SK-N-SH (cell line): ENCODE measurements around the gene PTPRD. TPM values are rescaled to one million over a fixed set of nuclear protein-coding genes. Genes with fewer than 3 reads are reported as not detected.

Experiments used
- CTCF ChIA-PET: fragments of 300-600, 350-600 bp; formaldehyde crosslinking; extraction: SDS; loops from one replicate; lab custom pipeline; 2021; lab: Yijun Ruan, JAX
- POLR2A ChIA-PET: fragments of 350-600 bp; sonication (Branson Sonifier 250); formaldehyde crosslinking; extraction: SDS; loops from one replicate; lab custom pipeline; 2020; ENCODE audit warnings: antibody characterized with exemption, inconsistent platforms; lab: Yijun Ruan, JAX
- DNase-seq: peaks from one replicate; pipeline ENCODE4 v3.0.0; 2012
- H2AFZ ChIP-seq: fragments of 200-600 bp; sonication (generic); 2 replicates; pipeline ENCODE4 v1.8.1; 2016; ENCODE audit warnings: antibody characterized with exemption, mild to moderate bottlenecking, low read depth
- H3F3A ChIP-seq: fragments of 200-600 bp; sonication (generic); replicated peaks from 2 replicates; pipeline ENCODE3; 2016; ENCODE audit warnings: antibody characterized with exemption, mild to moderate bottlenecking; ENCODE audit not compliant: insufficient read depth
- H3K27ac ChIP-seq, 2 experiments: fragments of 200-500 bp in 1 of 2; fragments of 200-600 bp in 1 of 2; sonication (Bioruptor generic) in 1 of 2; sonication (generic), shearing (Covaris generic) in 1 of 2; 2 replicates each; pipeline versions ENCODE4 v1.5.1 to v1.6.1; 2014 to 2016; ENCODE audit warnings: low read depth in 2 of 2, inconsistent platforms in 1 of 2, low read length in 1 of 2, mild to moderate bottlenecking in 1 of 2, mixed read lengths in 1 of 2
- H3K27me3 ChIP-seq: fragments of 200-600 bp; sonication (generic), shearing (Covaris generic); 2 replicates; pipeline ENCODE4 v1.6.1; 2016; ENCODE audit warnings: mixed run types; ENCODE audit not compliant: insufficient read depth
- H3K36me3 ChIP-seq, 2 experiments: fragments of 200-500 bp in 1 of 2; fragments of 200-600 bp in 1 of 2; sonication (Bioruptor generic) in 1 of 2; sonication (generic) in 1 of 2; replicated peaks in 1 of 2; 2 replicates each; pipeline versions ENCODE3 to v1.5.1; 2014 to 2016; ENCODE audit warnings: low read length in 1 of 2, mild to moderate bottlenecking in 1 of 2; ENCODE audit not compliant: insufficient read depth in 2 of 2, control insufficient read depth in 1 of 2
- H3K4me1 ChIP-seq, 2 experiments: fragments of 200-500 bp in 1 of 2; fragments of 200-600 bp in 1 of 2; sonication (Bioruptor generic) in 1 of 2; sonication (generic), shearing (Covaris generic) in 1 of 2; 2 replicates each; pipeline versions ENCODE4 v1.5.1 to v1.6.1; 2014 to 2016; ENCODE audit warnings: low read depth in 1 of 2, low read length in 1 of 2, mixed run types in 1 of 2; ENCODE audit not compliant: insufficient read depth in 2 of 2, control insufficient read depth in 1 of 2
- H3K4me2 ChIP-seq: fragments of 200-600 bp; sonication (generic), shearing (Covaris generic); 2 replicates; pipeline ENCODE4 v1.6.1; 2017; ENCODE audit warnings: mixed run types
- H3K4me3 ChIP-seq, 2 experiments: fragments of 200-500 bp in 1 of 2; fragments of 200-600 bp in 1 of 2; sonication (Bioruptor generic) in 1 of 2; sonication (generic), shearing (Covaris generic) in 1 of 2; 2 replicates each; pipeline versions ENCODE4 v1.5.1 to v1.8.1; 2014 to 2016; ENCODE audit warnings: low read depth in 2 of 2, inconsistent platforms in 1 of 2, low read length in 1 of 2, mild to moderate bottlenecking in 1 of 2, mixed read lengths in 1 of 2, moderate library complexity in 1 of 2
- H3K79me2 ChIP-seq: fragments of 200-600 bp; sonication (generic); 2 replicates; pipeline ENCODE4 v1.8.1; 2017; ENCODE audit warnings: mild to moderate bottlenecking; ENCODE audit not compliant: insufficient read depth
- H3K9ac ChIP-seq: fragments of 200-600 bp; sonication (generic); 2 replicates; pipeline ENCODE4 v1.6.1; 2017; ENCODE audit warnings: mixed run types
- H3K9me2 ChIP-seq: fragments of 200-600 bp; sonication (generic); 2 replicates; pipeline ENCODE4 v1.6.1; 2017; ENCODE audit warnings: mixed run types
- H3K9me3 ChIP-seq: fragments of 200-600 bp; sonication (generic); 2 replicates; pipeline ENCODE4 v1.6.1; 2017; ENCODE audit warnings: mixed run types, mild to moderate bottlenecking, moderate library complexity
- H4K20me1 ChIP-seq: fragments of 200-600 bp; sonication (generic); 2 replicates; pipeline ENCODE4 v1.6.1; 2017; ENCODE audit warnings: mild to moderate bottlenecking, mixed run types; ENCODE audit not compliant: insufficient read depth
- CTCF ChIP-seq: fragments of 200-600 bp; sonication (generic); IDR thresholded peaks from 2 replicates; pipeline ENCODE4 v1.6.1; 2017; ENCODE audit warnings: antibody characterized with exemption, mild to moderate bottlenecking, moderate library complexity
- ELF1 ChIP-seq: IDR thresholded peaks from 2 replicates; pipeline ENCODE4 v1.4.0; 2012
- FOSL2 ChIP-seq: IDR thresholded peaks from 2 replicates; pipeline ENCODE4 v1.4.0; 2012; ENCODE audit warnings: low read depth, mild to moderate bottlenecking, moderate library complexity, borderline replicate concordance
- FOXM1 ChIP-seq: IDR thresholded peaks from 2 replicates; pipeline ENCODE4 v1.4.0; 2012; ENCODE audit warnings: low read depth, mild to moderate bottlenecking
- GABPA ChIP-seq: IDR thresholded peaks from 2 replicates; pipeline ENCODE4 v1.4.0; 2012; ENCODE audit warnings: low read depth, mild to moderate bottlenecking
- GATA2 ChIP-seq: sonication (generic); formaldehyde crosslinking; IDR thresholded peaks from 2 replicates; pipeline ENCODE4 v1.5.0; 2020; ENCODE audit warnings: mild to moderate bottlenecking, missing genetic modification reagents
- IRF3 ChIP-seq: fragments of 150-350 bp; IDR thresholded peaks from 2 replicates; pipeline ENCODE4 v1.6.1; 2016; ENCODE audit warnings: mild to moderate bottlenecking, low read depth, low read length
- NRF1 ChIP-seq: IDR thresholded peaks from 2 replicates; pipeline ENCODE4 v1.6.1; 2012; ENCODE audit warnings: low read depth, mild to moderate bottlenecking, low read length
- PBX3 ChIP-seq: IDR thresholded peaks from 2 replicates; pipeline ENCODE4; 2012
- TAF1 ChIP-seq: IDR thresholded peaks from 2 replicates; pipeline ENCODE4 v1.6.1; 2012; ENCODE audit warnings: low read depth, mild to moderate bottlenecking, low read length, moderate library complexity, borderline replicate concordance
- WGBS: methylation state at CpG from one replicate; pipeline ENCODE4 v1.1.6; 2017; ENCODE audit warnings: low lambda C conversion rate; 5-methylcytosine and 5-hydroxymethylcytosine counted together
- polyA plus RNA-seq, 3 experiments: library from polyadenylated mRNA; depleted of rRNA; stranded (reverse); fragments of >200 nt; gene quantifications; 2 replicates each; pipeline ENCODE4 v1.2.3, GENCODE V29; 2012
- TF ChIP-seq, protein P1 (sequence below): IDR thresholded peaks from 2 replicates; pipeline ENCODE4 v1.4.0; 2012; ENCODE audit warnings: low read depth, borderline replicate concordance

PTPRD gene
- polyA plus RNA-seq, 1 of the 3 experiments (the other 2 are of a cell fraction), result 0.15 TPM

DNA sequence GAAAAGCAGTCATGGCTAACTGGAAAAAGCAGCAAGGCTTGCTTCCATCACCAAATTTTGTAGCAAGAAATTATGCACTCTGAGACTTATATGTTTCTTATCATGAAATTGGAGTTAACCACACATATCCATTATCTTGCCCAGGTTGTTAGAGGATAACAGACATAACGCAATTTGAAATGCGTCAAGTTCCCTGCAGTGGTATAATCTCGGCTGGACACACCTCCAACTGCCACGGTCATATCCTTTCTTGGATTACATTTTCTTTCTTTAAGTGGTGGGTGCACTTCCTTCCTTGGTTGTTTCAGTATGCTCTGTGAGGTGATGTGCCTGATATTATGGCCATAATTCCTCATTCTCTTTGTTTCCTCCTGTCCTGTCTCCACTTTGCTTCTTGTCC is 2118.2 kb downstream of the PTPRD start:
- H3K79me2 ChIP-seq, result no peaks in the 10 kb centered on the region
- H3K9ac ChIP-seq, result no peak overlapping the region
- WGBS, result 77% methylated on average over 4 of the region's 4 CpGs
- H3K4me1 ChIP-seq, result no peaks in the 10 kb centered on the region
- H3K27ac ChIP-seq, result no peak overlapping the region
- H3K36me3 ChIP-seq, result no peaks in the 10 kb centered on the region
- TF ChIP-seq PBX3 (no peak), NRF1 (no peak), GATA2 (CRISPR knock-in tag) (no peak), ELF1 (no peak), GABPA (no peak), FOSL2 (no peak)
- TF ChIP-seq, protein P1, sequence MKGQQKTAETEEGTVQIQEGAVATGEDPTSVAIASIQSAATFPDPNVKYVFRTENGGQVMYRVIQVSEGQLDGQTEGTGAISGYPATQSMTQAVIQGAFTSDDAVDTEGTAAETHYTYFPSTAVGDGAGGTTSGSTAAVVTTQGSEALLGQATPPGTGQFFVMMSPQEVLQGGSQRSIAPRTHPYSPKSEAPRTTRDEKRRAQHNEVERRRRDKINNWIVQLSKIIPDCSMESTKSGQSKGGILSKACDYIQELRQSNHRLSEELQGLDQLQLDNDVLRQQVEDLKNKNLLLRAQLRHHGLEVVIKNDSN, result no peak
- POLR2A ChIA-PET, result no interaction called here
- no peaks in the 10 kb centered on the region for H3K9me3 ChIP-seq
- no peak overlapping the region for H3K4me2 ChIP-seq
- no peaks in the 10 kb centered on the region for H3K27me3 ChIP-seq
- DNase-seq, result no peak
- H3K9me2 ChIP-seq, result no peaks in the 10 kb centered on the region
- H4K20me1 ChIP-seq, result no peaks in the 10 kb centered on the region
- no peaks in the 10 kb centered on the region for H3F3A ChIP-seq
- H3K4me3 ChIP-seq, result no peak overlapping the region
- CTCF ChIA-PET, result interaction anchor here (1.4 kb wide), 1 partner anchor 9 kb away, joined by 4 read pairs; no protein-coding TSS in a partner anchor
- no peak overlapping the region for H2AFZ ChIP-seq

GRCh38 chr9:8492679-8493078 is 2120.1 kb downstream of the PTPRD start:
- H3K27ac ChIP-seq, result no peak overlapping the region
- no peaks in the 10 kb centered on the region for H3K36me3 ChIP-seq
- CTCF ChIA-PET, result no interaction called here
- no peaks in the 10 kb centered on the region for H3K9me2 ChIP-seq
- no peak overlapping the region for H3K4me3 ChIP-seq
- H3K9me3 ChIP-seq, result no peaks in the 10 kb centered on the region
- H4K20me1 ChIP-seq, result no peaks in the 10 kb centered on the region
- POLR2A ChIA-PET, result no interaction called here
- H2AFZ ChIP-seq, result no peak overlapping the region
- no peaks in the 10 kb centered on the region for H3F3A ChIP-seq
- 51% methylated on average over 4 of the region's 4 CpGs for WGBS
- no peaks in the 10 kb centered on the region for H3K27me3 ChIP-seq
- no peak for DNase-seq
- no peak overlapping the region for H3K4me2 ChIP-seq
- H3K9ac ChIP-seq, result no peak overlapping the region
- TF ChIP-seq IRF3 (no peak), FOXM1 (no peak), CTCF (no peak), TAF1 (no peak)
- no peaks in the 10 kb centered on the region for H3K4me1 ChIP-seq
- H3K79me2 ChIP-seq, result no peaks in the 10 kb centered on the region
